GM19099 (cell line): Measurements from ENCODE around the gene GGCX.

Experiments used
- POLR2A ChIP-seq: IDR thresholded peaks from 3 replicates; pipeline ENCODE4 v1.6.1; 2011; ENCODE audit warnings: low read depth; ENCODE audit not compliant: insufficient read length; ENCODE audit errors: extremely low read depth

Gene GGCX

DNA sequence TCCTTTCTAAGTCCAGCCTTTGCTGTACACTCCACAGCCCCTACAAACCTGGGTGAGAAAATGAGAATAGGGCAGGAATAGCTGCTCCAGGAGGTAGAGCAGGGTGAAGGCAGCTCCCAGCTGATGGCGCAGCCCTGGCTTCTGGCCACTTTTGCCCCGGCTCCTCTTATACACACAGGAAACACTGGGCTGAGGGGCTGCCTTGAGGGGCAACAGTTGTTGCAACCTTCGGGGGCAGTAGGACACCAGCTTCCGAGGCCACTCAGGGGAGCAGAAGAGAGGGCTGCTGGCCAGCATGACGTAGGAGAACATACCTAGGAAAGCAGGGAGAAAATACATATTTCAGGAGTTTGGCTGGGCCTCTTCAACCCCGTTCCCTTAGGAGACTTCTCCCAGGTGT, 8.1 kb downstream of the GGCX start:
- TF ChIP-seq POLR2A, result no peak

DNA sequence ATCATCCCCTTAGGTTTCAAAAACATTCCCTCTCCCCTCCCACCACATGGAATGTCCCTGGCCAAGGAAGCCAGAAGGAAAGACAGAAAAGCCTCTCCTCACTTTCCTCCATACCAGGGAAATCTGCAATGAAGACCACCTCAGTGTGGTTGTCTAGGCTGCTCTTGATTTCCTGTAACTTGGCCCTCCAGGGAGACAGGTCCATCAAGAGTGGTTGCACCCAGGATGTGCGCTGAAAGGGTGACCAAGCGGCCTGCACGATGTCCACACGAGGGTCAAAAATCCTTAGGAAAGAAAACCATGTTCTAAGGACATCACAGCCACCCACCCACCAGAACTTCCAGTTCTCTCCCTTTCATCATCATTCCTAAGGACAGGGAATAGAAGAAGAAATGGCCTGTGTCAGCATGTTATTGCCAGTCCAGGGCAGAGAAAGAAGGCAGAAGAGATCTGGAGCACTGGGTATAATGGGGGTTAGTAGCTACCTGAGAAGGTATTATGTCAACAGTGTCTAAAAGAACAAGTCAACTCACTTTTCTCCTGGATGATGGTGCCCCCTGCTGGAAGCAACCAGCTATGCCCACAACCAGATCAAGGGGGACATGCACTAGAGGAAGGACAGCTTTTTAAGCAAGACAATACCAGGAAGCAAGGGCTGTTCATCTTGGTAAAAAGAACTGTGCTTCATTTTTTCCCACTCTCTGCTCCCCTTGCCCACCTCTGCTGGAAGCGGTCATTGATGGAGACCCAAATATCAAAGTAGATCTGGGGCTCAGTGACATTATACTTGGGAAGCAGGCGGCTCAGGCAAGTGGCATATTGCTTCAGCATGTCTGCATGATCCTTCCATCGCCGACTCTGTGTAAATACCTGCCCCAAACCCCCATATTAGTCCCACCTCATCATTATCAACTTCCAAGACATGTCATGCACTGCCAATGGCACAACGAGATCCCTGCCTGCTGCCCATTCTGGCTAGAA, 9.3 kb downstream of the GGCX start:
- no peak for TF ChIP-seq POLR2A

- no peak for TF ChIP-seq POLR2A
These were observed 10.8 kb downstream of the GGCX start for GRCh38 chr2:85550486-85550885.

- TF ChIP-seq POLR2A, result no peak
These were observed 11.5 kb downstream of the GGCX start for GRCh38 chr2:85549826-85550225.

DNA sequence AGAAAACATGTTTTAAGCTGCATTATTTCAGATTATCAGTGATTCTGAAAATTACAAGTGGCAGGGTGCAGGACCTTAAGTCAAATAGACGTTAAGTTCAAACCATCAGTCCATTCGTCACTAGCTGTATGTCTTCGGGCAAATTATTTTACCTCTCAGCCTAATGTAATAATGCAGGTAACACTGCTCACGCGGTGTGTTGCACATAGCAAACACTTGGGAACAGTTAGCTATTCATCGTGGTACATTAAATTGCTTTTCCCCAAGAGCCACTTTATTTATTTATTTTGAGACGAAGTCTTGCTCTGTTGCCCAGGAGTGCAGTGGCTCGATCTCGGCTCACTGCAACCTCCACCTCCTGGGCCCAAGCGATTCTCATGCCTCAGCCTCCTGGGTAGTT, 12.2 kb downstream of the GGCX start:
- TF ChIP-seq POLR2A, result no peak

DNA sequence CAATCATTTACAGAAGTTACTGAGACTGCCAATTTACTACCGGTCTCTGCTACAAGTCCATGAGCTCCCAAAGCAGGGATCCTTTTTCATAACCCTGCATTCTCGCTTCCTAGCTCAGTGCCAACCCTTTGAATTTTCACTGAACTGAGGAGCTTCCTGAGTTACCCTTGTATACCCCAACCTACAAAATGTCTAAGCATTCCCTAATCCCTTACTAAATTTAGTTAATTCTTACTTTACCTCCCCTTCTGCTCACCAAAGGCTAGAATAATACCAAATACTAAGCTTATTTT, 12.7 kb downstream of the GGCX start:
- TF ChIP-seq POLR2A, result no peak

GRCh38 chr2:85547859-85548607, 13.3 kb downstream of the GGCX start:
- TF ChIP-seq POLR2A, result no peak

DNA sequence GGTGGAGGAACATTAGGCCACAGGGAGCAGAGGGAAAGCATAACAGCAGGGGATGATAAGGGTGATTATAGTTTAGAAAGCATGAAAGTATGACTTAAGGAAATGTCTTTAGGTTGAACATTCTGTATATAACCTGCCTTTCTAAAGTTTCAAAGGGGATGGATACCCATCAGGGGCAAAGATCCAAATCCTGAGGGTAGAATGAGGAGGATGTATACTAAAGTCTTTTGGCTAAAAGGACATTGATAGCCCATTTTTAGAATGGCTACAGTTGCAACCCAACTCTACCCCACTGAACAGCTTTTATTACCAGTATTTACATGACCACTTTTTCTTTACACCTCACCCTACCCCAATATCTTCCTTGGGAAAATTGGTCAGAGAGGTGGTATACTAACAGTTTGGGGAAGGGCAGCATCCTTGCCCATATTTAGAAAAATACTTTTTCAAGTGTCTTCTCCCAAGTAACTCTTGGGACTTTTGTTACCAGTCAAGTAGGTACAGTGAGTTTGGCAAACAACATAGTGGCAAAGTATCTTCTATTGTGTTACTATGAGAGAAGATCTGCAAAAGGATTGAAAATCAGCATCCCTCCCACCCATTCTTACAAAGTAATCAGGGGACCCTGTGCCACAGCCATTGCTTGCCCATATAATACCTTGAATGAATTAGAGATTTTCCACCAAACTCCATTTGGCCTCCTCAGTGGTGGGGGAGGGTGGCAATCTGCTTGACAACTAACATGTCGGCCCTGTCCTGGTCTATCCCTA, 14.0 kb downstream of the GGCX start:
- no peak for TF ChIP-seq POLR2A

DNA sequence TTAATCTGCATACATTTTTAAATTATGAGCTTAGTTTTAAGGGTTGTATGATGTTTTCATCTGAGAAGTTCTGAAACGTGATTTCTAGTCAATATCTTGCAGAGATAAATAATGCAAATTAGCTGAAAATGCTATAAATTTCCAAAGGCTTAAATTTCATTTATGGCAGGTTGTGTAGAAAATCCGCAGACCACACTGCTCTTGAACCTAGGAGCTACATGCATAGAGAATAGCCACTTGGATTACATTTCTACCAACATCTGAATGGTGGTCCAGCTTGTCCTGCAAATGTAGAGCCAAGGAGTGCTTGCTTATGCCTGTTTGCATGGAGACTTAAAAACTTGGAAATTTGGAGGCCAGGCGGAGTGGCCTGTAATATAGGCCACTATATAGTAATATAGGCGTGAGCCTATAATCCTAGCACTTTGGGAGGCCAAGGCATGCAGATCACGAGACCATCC, 15.5 kb downstream of the GGCX start:
- no peak for TF ChIP-seq POLR2A

- TF ChIP-seq POLR2A, result no peak
These were observed 18.5 kb downstream of the GGCX start for GRCh38 chr2:85542777-85543176.

DNA sequence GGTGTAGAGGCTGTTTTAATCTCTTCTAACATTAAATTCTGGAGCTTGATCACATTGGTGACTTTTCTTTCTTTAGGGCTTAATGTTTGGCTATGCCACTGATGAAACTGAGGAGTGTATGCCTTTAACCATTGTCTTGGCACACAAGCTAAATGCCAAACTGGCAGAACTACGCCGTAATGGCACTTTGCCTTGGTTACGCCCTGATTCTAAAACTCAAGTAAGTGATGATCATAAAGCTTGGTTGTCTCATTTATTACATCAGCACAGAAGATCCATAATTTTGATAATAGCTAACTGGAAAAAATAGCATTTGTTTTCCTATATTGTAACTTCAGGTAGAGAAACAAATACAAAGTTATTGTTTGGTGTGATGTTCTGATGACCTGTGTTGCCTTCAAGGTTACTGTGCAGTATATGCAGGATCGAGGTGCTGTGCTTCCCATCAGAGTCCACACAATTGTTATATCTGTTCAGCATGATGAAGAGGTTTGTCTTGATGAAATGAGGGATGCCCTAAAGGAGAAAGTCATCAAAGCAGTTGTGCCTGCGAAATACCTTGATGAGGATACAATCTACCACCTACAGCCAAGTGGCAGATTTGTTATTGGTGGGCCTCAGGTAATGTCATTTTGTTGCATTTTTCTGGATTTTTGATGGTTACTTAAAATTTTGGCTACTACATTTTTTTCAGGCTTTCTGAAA, 19.4 kb downstream of the GGCX start:
- no peak for TF ChIP-seq POLR2A

- TF ChIP-seq POLR2A, result no peak
These were observed 20.0 kb downstream of the GGCX start for GRCh38 chr2:85541262-85541661.

- no peak for TF ChIP-seq POLR2A
These were observed 21.1 kb downstream of the GGCX start for GRCh38 chr2:85540133-85540648.

- no peak for TF ChIP-seq POLR2A
These were observed 21.7 kb downstream of the GGCX start for GRCh38 chr2:85539361-85540132.
